HepG2 (cell line): Measurements from ENCODE around the gene TEX19. TPM values are rescaled to one million over a fixed set of nuclear protein-coding genes. Genes with fewer than 3 reads are reported as not detected.

ENCODE experiments used
- ATAC-seq: fragments of 200-7000 bp; cut with Tn5 transposase; 3 replicates; pipeline ENCODE4 v1.9.1; 2020; ENCODE audit warnings: mild to moderate bottlenecking, moderate library complexity
- BruUV-seq: library from RNA; stranded (reverse); fragments of 400-500 nt; replicated peaks from 2 replicates; lab custom pipeline; 2021; lab: Mats Ljungman, UMichigan
- CTCF ChIA-PET: fragments of 300-600 bp; formaldehyde crosslinking; extraction: SDS; loops from one replicate; lab custom pipeline; 2021; ENCODE audit warnings: low total read pairs, inconsistent platforms, low intra/inter-chr PET ratio; lab: Yijun Ruan, JAX
- POLR2A ChIA-PET: fragments of 350-600 bp; sonication (Branson Sonifier 250); formaldehyde crosslinking; loops from one replicate; lab custom pipeline; 2020; ENCODE audit warnings: antibody characterized with exemption, inconsistent platforms; lab: Yijun Ruan, JAX
- DNase-seq: peaks from one replicate; pipeline ENCODE4 v3.0.0-alpha.2; 2015; ENCODE audit warnings: low spot score
- FAIRE-seq: peaks from 3 replicates; lab custom pipeline; 2011; peaks lifted over from hg19 to GRCh38; lab: Jason Lieb, UNC
- H2AFZ ChIP-seq: one replicate; pipeline ENCODE4 v1.6.1; 2011; ENCODE audit warnings: low read length, inconsistent platforms
- H3K27ac ChIP-seq: fragments of 300-600 bp; 3 replicates; pipeline ENCODE4 v1.8.0; 2011; ENCODE audit warnings: mixed run types, mild to moderate bottlenecking, mixed read lengths, low read length, inconsistent platforms; ENCODE audit not compliant: insufficient read depth; ENCODE audit errors: extremely low read length
- H3K27me3 ChIP-seq, 2 experiments: fragments of 200-600 bp in 1 of 2; 2 replicates in 1 of 2; 3 replicates in 1 of 2; pipeline versions ENCODE4 v1.6.0 to v1.8.0; 2011; ENCODE audit warnings: low read length in 2 of 2, mild to moderate bottlenecking in 2 of 2, moderate library complexity in 2 of 2, inconsistent platforms in 1 of 2; ENCODE audit not compliant: insufficient read depth in 2 of 2, control insufficient read depth in 1 of 2
- H3K36me3 ChIP-seq, 2 experiments: fragments of 200-600 bp in 1 of 2; replicated peaks in 1 of 2; 2 replicates in 1 of 2; 3 replicates in 1 of 2; pipeline versions ENCODE4 v1.5.1 to v1.8.0; 2011; ENCODE audit warnings: low read length in 2 of 2, inconsistent platforms in 1 of 2; ENCODE audit not compliant: insufficient read depth in 2 of 2, control insufficient read depth in 1 of 2
- H3K4me1 ChIP-seq: 2 replicates; pipeline ENCODE4 v1.5.1; 2012; ENCODE audit warnings: low read length, inconsistent platforms; ENCODE audit not compliant: insufficient read depth
- H3K4me2 ChIP-seq: 2 replicates; pipeline ENCODE4 v1.6.0; 2011; ENCODE audit warnings: low read depth, low read length, inconsistent platforms
- H3K4me3 ChIP-seq, 3 experiments: fragments of 200-600 bp in 1 of 3; sonication (generic), shearing (Covaris generic) in 1 of 3; replicated peaks in 1 of 3; 2 replicates each; pipeline ENCODE4 v1.5.1; 2011 to 2016; ENCODE audit warnings: low read length in 3 of 3, inconsistent platforms in 2 of 3, low read depth in 2 of 3, mild to moderate bottlenecking in 2 of 3, control low read depth in 1 of 3, mixed read lengths in 1 of 3; ENCODE audit not compliant: insufficient read depth in 1 of 3
- H3K79me2 ChIP-seq: one replicate; pipeline ENCODE4 v1.6.1; 2011; ENCODE audit warnings: low read length, inconsistent platforms; ENCODE audit not compliant: insufficient read depth
- H3K9ac ChIP-seq: 2 replicates; pipeline ENCODE4 v1.6.0; 2011; ENCODE audit warnings: mild to moderate bottlenecking, low read depth, low read length, inconsistent platforms; ENCODE audit not compliant: insufficient read depth
- H3K9me3 ChIP-seq: 2 replicates; pipeline ENCODE4 v1.5.1; 2012; ENCODE audit warnings: mild to moderate bottlenecking, low read length
- H4K20me1 ChIP-seq: 2 replicates; pipeline ENCODE4 v1.6.0; 2011; ENCODE audit warnings: inconsistent platforms, mild to moderate bottlenecking, low read length, moderate library complexity; ENCODE audit not compliant: insufficient read depth
- AGO1 ChIP-seq: fragments of 200-400 bp; formaldehyde crosslinking; IDR thresholded peaks from 2 replicates; pipeline ENCODE4 v1.6.1; 2017; ENCODE audit warnings: mild to moderate bottlenecking, low read depth, low read length, moderate library complexity; ENCODE audit not compliant: poor library complexity, severe bottlenecking
- AGO2 ChIP-seq: fragments of 200-400 bp; formaldehyde crosslinking; optimal IDR thresholded peaks from 2 replicates; pipeline ENCODE3; 2017; ENCODE audit warnings: mild to moderate bottlenecking, low read depth, low read length, moderate library complexity
- CEBPB ChIP-seq: IDR thresholded peaks from 2 replicates; pipeline ENCODE4 v1.6.1; 2011; ENCODE audit warnings: low read depth, low read length, improper control_type of control experiment, borderline replicate concordance
- DMTF1 ChIP-seq: sonication (generic); formaldehyde crosslinking; IDR thresholded peaks from 2 replicates; pipeline ENCODE4 v1.4.0; 2020; ENCODE audit warnings: mild to moderate bottlenecking, missing genetic modification reagents
- EEA1 ChIP-seq: sonication (generic); formaldehyde crosslinking; IDR thresholded peaks from 2 replicates; pipeline ENCODE4 v1.5.1; 2020; ENCODE audit warnings: mild to moderate bottlenecking, missing genetic modification reagents, borderline replicate concordance
- NFIB ChIP-seq: sonication (generic); formaldehyde crosslinking; IDR thresholded peaks from 2 replicates; pipeline ENCODE4 v1.9.0; 2021; ENCODE audit warnings: missing genetic modification reagents, mild to moderate bottlenecking, borderline replicate concordance
- PCBP1 ChIP-seq: fragments of 200-400 bp; formaldehyde crosslinking; IDR thresholded peaks from 2 replicates; pipeline ENCODE4 v1.6.1; 2017; ENCODE audit warnings: mild to moderate bottlenecking, low read depth, low read length, borderline replicate concordance
- RBFOX2 ChIP-seq: fragments of 200-400 bp; formaldehyde crosslinking; IDR thresholded peaks from 2 replicates; pipeline ENCODE4 v1.6.1; 2017; ENCODE audit warnings: low read depth, mild to moderate bottlenecking, low read length
- REXO4 ChIP-seq: sonication (generic); formaldehyde crosslinking; IDR thresholded peaks from 2 replicates; pipeline ENCODE4 v1.8.0; 2022; ENCODE audit warnings: missing genetic modification reagents, mild to moderate bottlenecking, borderline replicate concordance
- THAP8 ChIP-seq: sonication (generic); formaldehyde crosslinking; IDR thresholded peaks from 2 replicates; pipeline ENCODE4 v1.5.1; 2020; ENCODE audit warnings: missing genetic modification reagents, mild to moderate bottlenecking, borderline replicate concordance
- ZFAT ChIP-seq: sonication (generic); formaldehyde crosslinking; conservative IDR thresholded peaks from 2 replicates; pipeline ENCODE4 v1.8.1; 2023; ENCODE audit warnings: missing genetic modification reagents, inconsistent platforms
- WGBS: methylation state at CpG from one replicate; pipeline ENCODE4 v1.1.6; 2017; ENCODE audit warnings: low lambda C conversion rate; 5-methylcytosine and 5-hydroxymethylcytosine counted together
- in situ Hi-C: cut with HindIII; loops from 2 replicates; pipeline ENCODE4 v1.10.0; 2017; ENCODE audit warnings: low pct_unique_long_range_greater_than_20kb; ENCODE audit not compliant: extremely low pct_ligation_motif_present
- intact Hi-C: fragments of 100-400 bp; cut with micrococcal nuclease; formaldehyde crosslinking; loops from one replicate; pipeline ENCODE4 v1.10.0; 2022; ENCODE audit not compliant: unreplicated experiment
- polyA plus RNA-seq, 8 experiments: library from polyadenylated mRNA; depleted of rRNA in 3 of 8; stranded (reverse) in 7 of 8; unstranded in 1 of 8; fragments of >200 nt; fragmentation: Illumina TruSeq in 4 of 8; extraction: Trizol in 4 of 8; gene quantifications; 2 replicates each; pipeline versions ENCODE4 v1.2.1 to v1.2.3, GENCODE V29; 2011 to 2016; ENCODE audit warnings: low read depth in 4 of 8, missing spikeins in 1 of 8, mixed read lengths in 1 of 8; ENCODE audit not compliant: insufficient read depth in 1 of 8
- total RNA-seq, 5 experiments: library from RNA; depleted of rRNA; stranded (reverse); fragments of >200 nt; fragmentation: Illumina TruSeq; extraction: Trizol; gene quantifications; 2 replicates each; pipeline ENCODE4 v1.2.3, GENCODE V29; 2016; ENCODE audit warnings: low read depth in 1 of 5
- TF ChIP-seq, protein P1 (sequence below): sonication (generic); formaldehyde crosslinking; IDR thresholded peaks from 2 replicates; pipeline ENCODE4 v1.5.1; 2020; ENCODE audit warnings: missing genetic modification reagents, mild to moderate bottlenecking, borderline replicate concordance

The TEX19 gene
- total and polyA plus RNA-seq, 2 of the 13 experiments (the other 11 are each of a cell fraction or from before 2014, with no cell fraction given), result 1.3 to 6.0 TPM

DNA sequence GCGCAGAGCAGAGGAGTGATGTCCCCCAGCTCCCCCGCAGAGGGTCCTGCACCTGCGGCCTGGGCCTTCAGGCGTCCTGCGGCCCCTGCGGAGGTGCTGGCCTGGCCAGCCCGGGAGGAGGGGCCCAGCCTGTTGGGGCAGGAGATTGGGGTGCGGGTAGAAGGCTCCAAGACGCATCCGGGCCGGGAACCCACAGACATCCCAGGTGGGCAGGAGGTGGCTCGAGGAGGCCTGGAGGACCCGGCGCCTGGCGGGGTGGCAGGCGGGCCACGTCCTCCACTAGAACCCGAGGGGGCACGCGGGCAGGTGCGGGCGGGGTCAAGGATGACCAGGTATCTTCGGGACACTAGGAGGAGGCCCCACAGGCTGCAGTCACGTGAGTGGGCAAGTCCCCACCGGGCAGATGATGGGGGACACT lies 24.8 kb upstream of the TEX19 start:
- intact Hi-C loops, result loop anchor here (10.0 kb wide), 1 partner anchor 181 kb away; the partner anchor contains the start of gene FOXK2
- Histone ChIP-seq H4K20me1 (no peaks in the 10 kb centered on the region), H3K4me3 (no peak overlapping the region), H3K36me3 (no peaks in the 10 kb centered on the region), H3K79me2 (peaks cover 3% of the 10 kb centered on the region), H3K9ac (no peak overlapping the region), H3K27ac (peak overlapping the region; percentile 38), H3K9me3 (no peaks in the 10 kb centered on the region), H2AFZ (no peak overlapping the region), H3K4me1 (peaks cover 89% of the 10 kb centered on the region), H3K4me2 (peak overlapping the region; percentile 71), H3K27me3 (no peaks in the 10 kb centered on the region)
- in situ Hi-C loops, result no loop called here
- 0 out of 2 replicates have a peak, but pooled peaks have one; percentile 47 for TF ChIP-seq PCBP1
- peak; percentile 74 for TF ChIP-seq AGO2
- TF ChIP-seq REXO4 (CRISPR knock-in tag), result no peak
- TF ChIP-seq AGO1, result peak; percentile 81
- TF ChIP-seq RBFOX2, result peak; percentile 53
- 0 out of 2 replicates have a peak, but pooled peaks have one; percentile 16 for TF ChIP-seq EEA1
- CTCF ChIA-PET, result no interaction called here
- 94% methylated on average over 24 of the region's 25 CpGs for WGBS
- ATAC-seq (no peak), DNase-seq (no peak), FAIRE-seq (no peak)
- POLR2A ChIA-PET, result interaction anchor here (5.3 to 20.8 kb wide), 2 partner anchors 12 to 34 kb away, joined by 44 to 270 read pairs; no protein-coding TSS in a partner anchor
- no TSS peak for BruUV-seq

GRCh38 chr17:82334622-82335394 lies 24.2 kb upstream of the TEX19 start:
- intact Hi-C loops, result loop anchor here (5.0 to 10.0 kb wide), 2 partner anchors 33 to 180 kb away; partner anchors contain the start of gene FOXK2
- in situ Hi-C loops, result no loop called here
- peaks cover 88% of the 10 kb centered on the region for H3K4me1 ChIP-seq
- FAIRE-seq (peak; percentile 73), ATAC-seq (no peak), DNase-seq (no peak)
- 25% methylated on average over 16 of the region's 16 CpGs for WGBS
- H3K79me2 ChIP-seq, result peaks cover 3% of the 10 kb centered on the region
- peak overlapping the region; percentile 25 to 63 (median 33); a peak in 5 of 6 replicates for H3K4me3 ChIP-seq
- CTCF ChIA-PET, result no interaction called here
- no peaks in the 10 kb centered on the region for H4K20me1 ChIP-seq
- H3K9ac ChIP-seq, result peak overlapping the region; percentile 43
- no TSS peak for BruUV-seq
- H2AFZ ChIP-seq, result no peak overlapping the region
- POLR2A ChIA-PET, result interaction anchor here (1.1 to 20.8 kb wide), 5 partner anchors 7 to 42 kb away, joined by 3 to 270 read pairs (median 44); no protein-coding TSS in a partner anchor
- H3K27ac ChIP-seq, result peak overlapping the region; percentile 38
- no peaks in the 10 kb centered on the region for H3K27me3 ChIP-seq
- no peaks in the 10 kb centered on the region for H3K9me3 ChIP-seq
- H3K36me3 ChIP-seq, result no peaks in the 10 kb centered on the region
- H3K4me2 ChIP-seq, result peak overlapping the region; percentile 71
- no peak for TF ChIP-seq ZFAT
- no peak for TF ChIP-seq CEBPB
- peak; percentile 45 for TF ChIP-seq AGO2
- TF ChIP-seq THAP8 (CRISPR knock-in tag), result no peak
- TF ChIP-seq DMTF1 (CRISPR knock-in tag), result no peak
- TF ChIP-seq, protein P1, sequence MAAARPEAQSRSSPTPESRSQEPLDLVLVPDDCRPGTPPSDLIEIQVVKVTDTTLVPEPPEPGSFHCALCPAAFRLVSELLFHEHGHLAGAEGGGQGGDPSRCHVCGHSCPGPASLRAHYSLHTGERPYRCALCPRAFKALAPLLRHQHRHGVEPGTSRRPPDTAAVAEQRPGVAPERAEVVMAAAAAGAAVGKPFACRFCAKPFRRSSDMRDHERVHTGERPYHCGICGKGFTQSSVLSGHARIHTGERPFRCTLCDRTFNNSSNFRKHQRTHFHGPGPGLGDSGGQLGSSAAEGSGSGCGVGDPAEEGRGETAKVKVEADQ, result 0 out of 2 replicates have a peak, but pooled peaks have one; percentile 13
- no peak for TF ChIP-seq NFIB (CRISPR knock-in tag)
